Mucosa of descending colon (tissue), 3 donors: ENCODE data around the gene ATP2A1. TPM values are rescaled to one million over a fixed set of nuclear protein-coding genes. Genes with fewer than 3 reads are reported as not detected.
"Not testable (repeated sequence)": the region's sequence is repeated elsewhere in the genome, so short reads cannot be mapped to it uniquely, and the experiment has no call there.

Source experiments
- ATAC-seq: fragments of 200-7000 bp; cut with Tn5 transposase; one replicate; pipeline ENCODE4 v1.9.1; 2020; ENCODE audit warnings: mild to moderate bottlenecking, moderate library complexity
- DNase-seq, 3 donors: peaks; one replicate each; pipeline ENCODE4 v3.0.0-alpha.2; 2020
- H3K36me3 ChIP-seq: fragments of 200-600 bp; one replicate; pipeline ENCODE4 v1.8.0; 2021; ENCODE audit warnings: low read depth, mild to moderate bottlenecking
- H3K4me1 ChIP-seq: fragments of 200-600 bp; one replicate; pipeline ENCODE4 v1.8.0; 2021; ENCODE audit warnings: low read depth, mild to moderate bottlenecking
- H3K4me3 ChIP-seq: fragments of 200-600 bp; one replicate; pipeline ENCODE4 v1.8.0; 2021; ENCODE audit warnings: mild to moderate bottlenecking
- H3K9me3 ChIP-seq: fragments of 200-600 bp; one replicate; pipeline ENCODE4 v1.8.0; 2021; ENCODE audit warnings: mild to moderate bottlenecking
- intact Hi-C, 2 donors: fragments of 100-400 bp; cut with DNase I in 1 of 2; cut with micrococcal nuclease in 1 of 2; formaldehyde crosslinking; loops; one replicate each; pipeline versions ENCODE4 v1.11.0 to v1.11.1; 2022; cut with DNase I, micrococcal nuclease
- total RNA-seq, 3 donors: library from RNA; stranded (reverse); fragmentation: NEBNext Ultra II Directional in 2 of 3; extraction: Animal tissue kit (Norgen Biotek cat#: 25700) in 2 of 3; gene quantifications; one replicate each; pipeline versions ENCODE4 v1.2.1 to v1.2.4, GENCODE V29; 2021 to 2023
- TF ChIP-seq, protein P1 (sequence below): fragments of 200-600 bp; IDR thresholded peaks from one replicate; pipeline ENCODE4 v1.8.0; 2022; ENCODE audit warnings: antibody characterized with exemption, mild to moderate bottlenecking
- donor health status: DM: no; HTN: no; CAD: no; lungs with moderate emphysema.
- donor health status: DM: no; HTN: no; CAD: no.
- donor health status: DM: no; HTN: yes; CAD: no.

Gene ATP2A1
- total RNA-seq, 3 donors from 2014 or later: 0.96 to 1.7 (median 1.6) TPM

DNA sequence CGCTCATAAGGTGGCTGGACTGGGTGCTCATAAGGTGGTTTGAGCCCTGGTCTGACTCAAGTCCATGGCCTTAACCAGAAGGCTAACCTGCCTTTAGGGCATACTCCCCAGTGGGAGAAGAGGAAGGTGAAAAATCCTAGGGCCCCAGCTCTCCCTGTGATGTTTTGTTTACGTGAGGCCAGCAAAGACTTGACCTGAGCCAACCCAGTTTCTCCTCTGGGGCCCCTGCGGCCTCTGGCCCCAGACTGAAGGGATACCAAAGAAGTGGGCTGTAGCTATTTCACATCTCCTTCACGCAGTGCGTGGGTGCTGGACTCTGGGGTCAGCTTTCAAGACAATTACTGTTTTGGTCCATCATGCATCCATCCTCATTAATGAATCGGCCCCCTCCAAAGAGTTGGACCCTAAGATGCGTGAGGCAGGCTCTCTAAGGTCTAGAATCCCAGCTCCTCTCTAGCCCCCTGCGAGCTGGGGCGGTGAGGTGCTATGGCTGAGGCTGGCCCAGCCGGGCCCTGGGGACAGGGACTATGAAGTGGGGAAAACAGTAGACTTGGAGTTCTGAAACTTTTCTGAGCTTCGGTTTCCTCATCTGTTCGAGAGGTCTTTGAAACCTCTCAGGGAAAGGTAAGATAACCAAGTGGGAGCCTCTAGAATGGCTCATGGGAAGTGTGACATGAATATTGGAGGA, 13.1 kb upstream of the ATP2A1 start:
- H3K4me3 ChIP-seq: no peak overlapping the region
- no peak for DNase-seq

DNA sequence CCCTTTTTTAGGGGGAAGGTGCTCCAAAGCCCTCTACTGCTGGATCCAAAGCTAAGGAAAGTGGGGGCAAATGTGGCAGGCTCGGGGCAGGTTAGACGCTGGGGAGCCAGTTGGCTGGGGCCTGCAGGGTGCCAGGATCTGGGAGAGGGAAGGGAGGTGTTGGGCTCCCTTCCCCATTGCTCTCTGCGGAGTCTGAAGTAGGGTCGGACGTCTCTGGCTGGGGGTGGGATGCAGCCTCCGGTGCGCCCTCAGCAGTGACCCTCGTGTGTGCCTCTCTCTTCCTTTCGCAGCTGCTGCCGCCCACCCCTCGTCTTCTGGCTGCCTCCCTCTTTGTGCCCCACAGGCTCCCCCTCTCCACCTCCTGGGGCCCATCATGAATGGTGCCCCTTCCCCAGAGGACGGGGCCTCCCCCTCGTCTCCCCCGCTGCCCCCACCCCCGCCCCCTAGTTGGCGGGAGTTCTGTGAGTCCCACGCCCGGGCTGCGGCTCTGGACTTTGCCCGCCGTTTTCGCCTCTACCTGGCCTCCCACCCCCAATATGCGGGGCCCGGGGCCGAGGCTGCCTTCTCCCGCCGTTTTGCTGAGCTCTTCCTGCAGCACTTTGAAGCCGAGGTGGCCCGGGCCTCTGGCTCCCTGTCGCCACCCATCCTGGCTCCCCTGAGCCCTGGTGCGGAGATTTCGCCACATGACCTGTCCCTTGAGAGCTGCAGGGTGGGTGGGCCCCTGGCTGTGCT, 12.4 kb upstream of the ATP2A1 start:
- Histone ChIP-seq H3K9me3 (no peaks in the 10 kb centered on the region), H3K4me1 (peaks cover 11% of the 10 kb centered on the region), H3K4me3 (no peak overlapping the region), H3K36me3 (no peaks in the 10 kb centered on the region)
- TF ChIP-seq, protein P1, sequence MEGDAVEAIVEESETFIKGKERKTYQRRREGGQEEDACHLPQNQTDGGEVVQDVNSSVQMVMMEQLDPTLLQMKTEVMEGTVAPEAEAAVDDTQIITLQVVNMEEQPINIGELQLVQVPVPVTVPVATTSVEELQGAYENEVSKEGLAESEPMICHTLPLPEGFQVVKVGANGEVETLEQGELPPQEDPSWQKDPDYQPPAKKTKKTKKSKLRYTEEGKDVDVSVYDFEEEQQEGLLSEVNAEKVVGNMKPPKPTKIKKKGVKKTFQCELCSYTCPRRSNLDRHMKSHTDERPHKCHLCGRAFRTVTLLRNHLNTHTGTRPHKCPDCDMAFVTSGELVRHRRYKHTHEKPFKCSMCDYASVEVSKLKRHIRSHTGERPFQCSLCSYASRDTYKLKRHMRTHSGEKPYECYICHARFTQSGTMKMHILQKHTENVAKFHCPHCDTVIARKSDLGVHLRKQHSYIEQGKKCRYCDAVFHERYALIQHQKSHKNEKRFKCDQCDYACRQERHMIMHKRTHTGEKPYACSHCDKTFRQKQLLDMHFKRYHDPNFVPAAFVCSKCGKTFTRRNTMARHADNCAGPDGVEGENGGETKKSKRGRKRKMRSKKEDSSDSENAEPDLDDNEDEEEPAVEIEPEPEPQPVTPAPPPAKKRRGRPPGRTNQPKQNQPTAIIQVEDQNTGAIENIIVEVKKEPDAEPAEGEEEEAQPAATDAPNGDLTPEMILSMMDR: no peak
- intact Hi-C loops: no loop called here
- peak in 1 of 3 donors; percentile 44 for DNase-seq
- no peak for ATAC-seq

More for the DNA sequence above, 13.1 kb upstream of the ATP2A1 start:
- intact Hi-C loops: no loop called here
- Histone ChIP-seq H3K4me1 (peaks cover 11% of the 10 kb centered on the region), H3K36me3 (no peaks in the 10 kb centered on the region), H3K9me3 (no peaks in the 10 kb centered on the region)
- TF ChIP-seq, protein P1: no peak
- ATAC-seq: no peak

DNA sequence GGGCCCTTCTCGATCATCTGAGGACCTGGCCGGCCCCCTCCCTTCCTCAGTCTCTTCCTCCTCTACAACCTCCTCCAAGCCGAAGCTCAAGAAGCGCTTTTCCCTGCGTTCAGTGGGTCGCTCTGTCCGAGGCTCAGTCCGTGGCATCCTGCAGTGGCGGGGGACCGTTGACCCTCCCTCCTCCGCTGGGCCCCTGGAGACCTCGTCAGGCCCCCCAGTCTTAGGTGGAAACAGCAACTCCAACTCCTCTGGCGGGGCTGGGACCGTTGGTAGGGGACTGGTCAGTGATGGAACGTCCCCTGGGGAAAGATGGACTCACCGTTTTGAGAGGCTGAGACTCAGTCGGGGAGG, 11.9 kb upstream of the ATP2A1 start:
- H3K4me3 ChIP-seq: no peak overlapping the region
- H3K36me3 ChIP-seq: no peaks in the 10 kb centered on the region
- DNase-seq (no peak), ATAC-seq (no peak)
- intact Hi-C loops: no loop called here
- peaks cover 11% of the 10 kb centered on the region for H3K4me1 ChIP-seq
- H3K9me3 ChIP-seq: no peaks in the 10 kb centered on the region
- TF ChIP-seq, protein P1: no peak

DNA sequence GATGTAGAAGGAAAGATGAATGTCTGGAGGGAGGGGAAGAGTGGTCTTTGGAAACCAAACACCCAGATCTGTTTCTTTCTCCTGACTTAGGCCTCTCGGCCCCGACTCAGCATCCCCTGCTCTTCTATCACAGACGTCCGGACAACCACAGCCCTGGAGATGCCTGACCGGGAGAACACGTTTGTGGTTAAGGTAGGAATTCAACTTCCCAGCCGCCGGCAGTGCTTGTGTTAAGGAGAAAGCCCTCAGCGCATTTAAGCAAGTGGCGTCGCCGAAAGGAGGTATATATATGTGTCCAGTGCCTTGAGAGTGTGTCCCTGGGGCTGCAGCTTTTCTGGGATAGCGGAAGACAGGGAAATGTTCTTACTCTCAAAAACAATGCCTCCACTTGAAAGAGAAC, 11.0 kb upstream of the ATP2A1 start:
- H3K9me3 ChIP-seq: no peaks in the 10 kb centered on the region
- TF ChIP-seq, protein P1: no peak
- intact Hi-C loops: no loop called here
- ATAC-seq (no peak), DNase-seq (no peak)
- H3K36me3 ChIP-seq: no peaks in the 10 kb centered on the region
- H3K4me3 ChIP-seq: no peak overlapping the region
- H3K4me1 ChIP-seq: peaks cover 11% of the 10 kb centered on the region

DNA sequence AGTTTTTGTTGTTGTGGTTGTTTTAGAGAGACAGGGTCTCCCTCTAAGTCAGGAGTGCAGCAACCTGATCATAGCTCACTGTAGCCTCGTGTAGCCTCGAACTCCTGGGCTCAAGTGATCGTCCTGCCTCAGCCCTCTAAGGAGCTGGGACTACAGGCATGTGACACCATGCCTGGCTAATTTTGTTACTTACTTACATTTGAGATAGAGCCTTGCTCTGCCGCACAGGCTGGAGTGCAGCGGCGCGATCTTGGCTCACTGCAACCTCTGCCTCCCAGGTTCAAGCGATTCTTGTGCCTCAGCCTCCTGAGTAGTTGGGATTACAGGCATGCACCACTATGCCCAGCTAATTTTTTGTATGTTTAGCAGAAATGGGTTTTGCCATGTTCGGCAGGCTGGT, 10.6 kb upstream of the ATP2A1 start:
- ATAC-seq, H3K9me3 ChIP-seq, DNase-seq, H3K36me3 ChIP-seq, intact Hi-C loops, H3K4me3 ChIP-seq: not testable (repeated sequence)
- peaks cover 11% of the 10 kb centered on the region for H3K4me1 ChIP-seq

DNA sequence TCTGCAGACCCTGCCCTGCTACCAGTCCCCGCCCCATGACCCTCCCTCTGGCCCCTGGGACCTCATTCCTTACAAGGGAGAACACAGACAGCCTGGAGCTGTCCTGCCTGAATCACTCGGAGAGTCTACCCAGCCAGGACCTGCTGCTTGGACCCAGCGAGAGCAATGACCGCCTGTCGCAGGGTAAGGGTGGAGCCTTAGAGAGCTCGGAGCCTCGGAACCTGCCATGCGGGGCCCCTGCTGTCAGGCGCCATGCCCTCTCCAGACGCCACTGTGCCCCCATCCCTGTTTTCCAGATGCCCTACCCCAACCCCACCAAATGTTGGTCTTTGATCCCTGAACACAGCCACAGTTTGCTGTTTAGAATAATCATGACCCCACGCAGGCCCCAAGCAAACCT, 9.1 kb upstream of the ATP2A1 start:
- DNase-seq (no peak), ATAC-seq (no peak)
- Histone ChIP-seq H3K4me1 (peaks cover 11% of the 10 kb centered on the region), H3K36me3 (no peaks in the 10 kb centered on the region), H3K4me3 (no peak overlapping the region), H3K9me3 (no peaks in the 10 kb centered on the region)
- TF ChIP-seq, protein P1: no peak
- intact Hi-C loops: no loop called here
